Keratinocyte (primary cell): ENCODE data around the gene ANXA4. TPM values are rescaled to one million over a fixed set of nuclear protein-coding genes. Genes with fewer than 3 reads are reported as not detected.

Experiments used
- DNase-seq: peaks from one replicate; pipeline ENCODE4 v3.0.0-alpha.2; 2011; ENCODE audit warnings: low read depth, missing footprints, low spot score
- FAIRE-seq: peaks from 2 replicates; lab custom pipeline; 2011; peaks lifted over from hg19 to GRCh38; lab: Jason Lieb, UNC
- H2AFZ ChIP-seq: 2 replicates; pipeline ENCODE4 v1.6.0; 2012; ENCODE audit warnings: low read length, control low read depth, inconsistent platforms; ENCODE audit not compliant: control insufficient read depth
- H3K27ac ChIP-seq: 2 replicates; pipeline ENCODE4 v1.5.1; 2011; ENCODE audit warnings: low read length; ENCODE audit not compliant: control insufficient read depth, insufficient read depth
- H3K27me3 ChIP-seq: 3 replicates; pipeline ENCODE4 v1.6.0; 2011; ENCODE audit warnings: low read length; ENCODE audit not compliant: control insufficient read depth, insufficient read depth; ENCODE audit errors: extremely low read depth
- H3K36me3 ChIP-seq, 2 experiments: 2 replicates in 1 of 2; 3 replicates in 1 of 2; pipeline ENCODE4 v1.5.1; 2011; ENCODE audit warnings: low read length in 2 of 2, mild to moderate bottlenecking in 1 of 2; ENCODE audit not compliant: control insufficient read depth in 2 of 2, insufficient read depth in 2 of 2; ENCODE audit errors: extremely low read depth in 1 of 2
- H3K4me1 ChIP-seq: 3 replicates; pipeline ENCODE4 v1.5.1; 2011; ENCODE audit warnings: low read length; ENCODE audit not compliant: control insufficient read depth, insufficient read depth; ENCODE audit errors: extremely low read depth
- H3K4me2 ChIP-seq: 3 replicates; pipeline ENCODE4 v1.6.0; 2011; ENCODE audit warnings: low read depth, low read length; ENCODE audit not compliant: control insufficient read depth, insufficient read depth; ENCODE audit errors: extremely low read depth
- H3K4me3 ChIP-seq, 3 experiments: fragments of 200-600 bp in 1 of 3; sonication (generic) in 1 of 3; 2 replicates in 2 of 3; 3 replicates in 1 of 3; pipeline ENCODE4 v1.5.1; 2011 to 2016; ENCODE audit warnings: low read length in 3 of 3, mild to moderate bottlenecking in 3 of 3, control low read depth in 2 of 3, inconsistent platforms in 1 of 3, low read depth in 1 of 3, mixed read lengths in 1 of 3, mixed run types in 1 of 3, moderate library complexity in 1 of 3; ENCODE audit not compliant: control insufficient read depth in 2 of 3, insufficient read depth in 2 of 3; ENCODE audit errors: extremely low read depth in 1 of 3
- H3K79me2 ChIP-seq: 2 replicates; pipeline ENCODE4 v1.6.0; 2012; ENCODE audit warnings: low read length; ENCODE audit not compliant: control insufficient read depth, insufficient read depth
- H3K9ac ChIP-seq: 3 replicates; pipeline ENCODE4 v1.6.0; 2011; ENCODE audit warnings: low read length; ENCODE audit not compliant: control insufficient read depth, insufficient read depth; ENCODE audit errors: extremely low read depth
- H3K9me1 ChIP-seq: 3 replicates; pipeline ENCODE4 v1.6.0; 2011; ENCODE audit warnings: low read length; ENCODE audit not compliant: control insufficient read depth, insufficient read depth; ENCODE audit errors: extremely low read depth
- H3K9me3 ChIP-seq: 2 replicates; pipeline ENCODE4 v1.5.1; 2012; ENCODE audit warnings: low read depth, low read length; ENCODE audit not compliant: control insufficient read depth
- H4K20me1 ChIP-seq: 3 replicates; pipeline ENCODE4 v1.6.0; 2011; ENCODE audit warnings: low read length; ENCODE audit not compliant: control insufficient read depth, insufficient read depth; ENCODE audit errors: extremely low read depth
- EZH2 ChIP-seq: IDR thresholded peaks from one replicate; pipeline ENCODE4 v1.6.1; 2012; ENCODE audit warnings: inconsistent platforms, mild to moderate bottlenecking, low read length, moderate library complexity
- dilution Hi-C: fragments of 300-500 bp; cut with MboI; formaldehyde crosslinking; loops from one replicate; pipeline ENCODE4 v1.7.0; 2020; ENCODE audit warnings: low sequenced_read_pairs; ENCODE audit not compliant: extremely low pct_ligation_motif_present
- polyA plus RNA-seq, 5 experiments: library from polyadenylated mRNA; depleted of rRNA in 3 of 5; stranded (reverse) in 3 of 5; stranded (forward) in 1 of 5; unstranded in 1 of 5; fragments of >200 nt; gene quantifications; 1 replicate in 1 of 5; 2 replicates in 3 of 5; 3 replicates in 1 of 5; pipeline versions ENCODE4 v1.2.1 to v1.2.3, GENCODE V29; 2011 to 2012; ENCODE audit warnings: missing spikeins in 2 of 5, low read depth in 1 of 5, low replicate concordance in 1 of 5
- TF ChIP-seq, protein P1 (sequence below), 3 experiments: IDR thresholded peaks in 1 of 3; conservative IDR thresholded peaks in 1 of 3; optimal IDR thresholded peaks in 1 of 3; 2 replicates in 2 of 3; 3 replicates in 1 of 3; pipeline versions ENCODE3 to v1.5.1; 2011; ENCODE audit warnings: low read length in 3 of 3, mild to moderate bottlenecking in 3 of 3, moderate library complexity in 2 of 3, control low read depth in 1 of 3, inconsistent platforms in 1 of 3; ENCODE audit not compliant: insufficient read depth in 2 of 3; ENCODE audit errors: extremely low read depth in 1 of 3

Gene ANXA4
- polyA plus RNA-seq, 1 donor (not counting 4 experiments of a cell fraction or from before 2014, with no cell fraction given) = 209 TPM

DNA sequence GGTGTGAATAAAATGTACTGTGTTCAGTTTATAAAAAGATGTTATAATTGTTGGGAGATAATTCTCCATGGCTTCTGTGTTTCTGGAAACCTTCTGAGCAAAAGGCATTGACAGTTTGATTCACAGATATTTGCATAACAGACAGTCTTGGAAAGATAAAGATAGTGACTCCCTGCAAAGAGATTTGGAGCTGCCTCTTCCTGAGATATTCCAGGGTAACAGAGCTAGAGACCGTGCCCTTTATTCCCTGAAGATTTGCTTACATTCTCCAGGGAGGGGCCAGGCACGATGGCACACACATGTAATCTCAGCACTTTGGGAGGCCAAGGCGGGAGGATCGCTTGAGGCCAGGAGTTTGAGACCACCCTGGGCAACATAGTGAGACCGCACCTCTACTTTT is 12.2 kb upstream of the ANXA4 start:
- H3K36me3 ChIP-seq = no peaks in the 10 kb centered on the region
- dilution Hi-C loops = no loop called here
- TF ChIP-seq, protein P1, sequence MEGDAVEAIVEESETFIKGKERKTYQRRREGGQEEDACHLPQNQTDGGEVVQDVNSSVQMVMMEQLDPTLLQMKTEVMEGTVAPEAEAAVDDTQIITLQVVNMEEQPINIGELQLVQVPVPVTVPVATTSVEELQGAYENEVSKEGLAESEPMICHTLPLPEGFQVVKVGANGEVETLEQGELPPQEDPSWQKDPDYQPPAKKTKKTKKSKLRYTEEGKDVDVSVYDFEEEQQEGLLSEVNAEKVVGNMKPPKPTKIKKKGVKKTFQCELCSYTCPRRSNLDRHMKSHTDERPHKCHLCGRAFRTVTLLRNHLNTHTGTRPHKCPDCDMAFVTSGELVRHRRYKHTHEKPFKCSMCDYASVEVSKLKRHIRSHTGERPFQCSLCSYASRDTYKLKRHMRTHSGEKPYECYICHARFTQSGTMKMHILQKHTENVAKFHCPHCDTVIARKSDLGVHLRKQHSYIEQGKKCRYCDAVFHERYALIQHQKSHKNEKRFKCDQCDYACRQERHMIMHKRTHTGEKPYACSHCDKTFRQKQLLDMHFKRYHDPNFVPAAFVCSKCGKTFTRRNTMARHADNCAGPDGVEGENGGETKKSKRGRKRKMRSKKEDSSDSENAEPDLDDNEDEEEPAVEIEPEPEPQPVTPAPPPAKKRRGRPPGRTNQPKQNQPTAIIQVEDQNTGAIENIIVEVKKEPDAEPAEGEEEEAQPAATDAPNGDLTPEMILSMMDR (optimal IDR thresholded peaks at IDR 0.05 in 1 of 3, IDR thresholded peaks at IDR 0.05 in 1 of 3, conservative IDR thresholded peaks at IDR 0.05 in 1 of 3; ENCODE audit: extremely low read depth in 1 of 3, insufficient read depth in 2 of 3, low read length in 3 of 3) = no peak
- no peak for TF ChIP-seq EZH2

DNA sequence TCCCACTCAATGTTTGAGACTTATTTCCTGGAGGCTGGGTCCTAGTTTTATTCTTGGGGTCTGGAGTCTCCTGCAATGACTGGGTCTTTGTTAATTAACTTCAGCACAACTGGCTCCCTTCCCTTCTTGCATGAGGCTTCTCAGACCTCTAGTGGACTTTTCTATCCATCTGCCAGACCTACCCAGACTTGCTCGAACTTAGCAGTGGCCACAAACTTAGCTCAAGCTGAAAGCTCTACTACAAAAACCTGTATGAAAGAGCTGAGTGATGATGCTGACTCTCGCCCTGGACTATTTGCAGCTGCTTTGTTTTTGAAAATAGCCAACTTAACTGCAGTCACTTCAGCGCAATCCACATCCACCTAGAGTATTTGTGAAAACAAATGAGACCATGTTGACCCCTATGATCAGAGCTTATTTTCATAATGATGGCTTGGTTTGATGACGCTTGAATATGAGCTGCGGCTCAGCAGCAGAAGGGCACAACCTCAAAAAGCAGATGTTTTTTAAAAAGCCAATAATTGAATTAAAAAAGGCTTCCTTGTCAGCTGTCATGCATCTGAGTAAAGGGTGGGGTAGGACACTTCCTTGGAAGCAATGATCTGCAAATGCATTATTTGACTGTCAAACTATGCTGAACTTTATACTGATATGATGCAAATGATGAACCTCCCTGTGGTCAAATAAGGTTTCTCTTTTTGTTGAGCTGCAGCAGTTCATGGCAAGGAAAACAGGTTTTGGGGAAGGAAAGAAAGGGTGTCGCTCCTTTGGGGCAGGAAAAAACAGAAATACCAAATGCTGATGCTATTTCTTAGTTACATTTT is 10.6 kb upstream of the ANXA4 start:
- no peaks in the 10 kb centered on the region for H3K27me3 ChIP-seq
- H3K36me3 ChIP-seq = no peaks in the 10 kb centered on the region
- H3K27ac ChIP-seq = no peak overlapping the region
- no peaks in the 10 kb centered on the region for H3K79me2 ChIP-seq
- no peak overlapping the region for H3K4me3 ChIP-seq
- no peak overlapping the region for H3K9ac ChIP-seq
- H4K20me1 ChIP-seq = no peaks in the 10 kb centered on the region
- no peak for DNase-seq
- no peak overlapping the region for H2AFZ ChIP-seq
- no peak overlapping the region for H3K4me2 ChIP-seq
- no peak for FAIRE-seq
- H3K4me1 ChIP-seq = no peaks in the 10 kb centered on the region
- no peaks in the 10 kb centered on the region for H3K9me3 ChIP-seq
- H3K9me1 ChIP-seq = no peaks in the 10 kb centered on the region
- dilution Hi-C loops = no loop called here
- TF ChIP-seq, protein P1 (optimal IDR thresholded peaks at IDR 0.05 in 1 of 3, IDR thresholded peaks at IDR 0.05 in 1 of 3, conservative IDR thresholded peaks at IDR 0.05 in 1 of 3; ENCODE audit: extremely low read depth in 1 of 3, insufficient read depth in 2 of 3, low read length in 3 of 3) = no peak
- no peak for TF ChIP-seq EZH2

More for the DNA sequence above, 12.2 kb upstream of the ANXA4 start:
- H3K9ac ChIP-seq = no peak overlapping the region
- H3K79me2 ChIP-seq = no peaks in the 10 kb centered on the region
- H3K27ac ChIP-seq = no peak overlapping the region
- H4K20me1 ChIP-seq = no peaks in the 10 kb centered on the region
- H3K4me2 ChIP-seq = no peak overlapping the region
- no peaks in the 10 kb centered on the region for H3K27me3 ChIP-seq
- H3K4me1 ChIP-seq = no peaks in the 10 kb centered on the region
- no peak for DNase-seq
- no peak for FAIRE-seq
- no peak overlapping the region for H2AFZ ChIP-seq
- no peaks in the 10 kb centered on the region for H3K9me3 ChIP-seq
- no peaks in the 10 kb centered on the region for H3K9me1 ChIP-seq
- no peak overlapping the region for H3K4me3 ChIP-seq
